GM21576 (cell line): Measurements from ENCODE around the gene SARM1.

Experiments
- ATAC-seq: cut with Tn5 transposase; IDR thresholded peaks from one replicate; pipeline ENCODE4 v1.9.1; 2021; ENCODE audit warnings: mild to moderate bottlenecking, moderate library complexity; ENCODE audit not compliant: unreplicated experiment

SARM1 gene

DNA sequence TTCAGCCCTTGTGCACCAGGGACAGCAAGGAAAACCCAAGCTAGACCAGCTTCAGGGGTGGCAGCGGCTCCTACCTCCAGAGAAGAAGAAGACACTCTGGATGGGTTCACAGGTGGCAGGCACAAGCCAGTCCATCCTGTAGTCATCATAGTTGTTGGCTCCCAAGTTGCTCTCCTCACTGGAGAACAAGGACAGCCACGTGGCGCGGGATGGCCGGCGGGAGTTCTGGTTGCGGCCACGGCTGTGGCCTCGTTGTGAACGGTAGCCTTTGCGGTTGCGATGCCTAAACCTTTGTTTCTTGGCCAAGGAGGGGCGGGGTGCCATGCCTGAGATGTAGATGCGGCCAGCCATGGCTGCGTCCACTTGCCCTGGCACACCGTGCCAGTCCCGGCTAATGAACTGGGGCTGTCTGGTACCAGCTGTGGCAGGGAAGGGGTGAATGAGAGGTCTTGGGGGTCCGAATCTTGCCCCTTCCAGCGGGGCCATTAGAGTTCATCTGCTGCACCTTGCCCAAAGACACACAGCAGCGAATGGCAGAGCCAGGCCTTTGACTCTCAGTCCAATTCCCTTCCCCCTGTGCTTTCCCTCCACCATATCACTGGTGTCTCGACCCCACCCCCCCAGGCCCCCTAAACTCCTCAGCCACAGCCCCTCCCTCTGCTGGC is 3.7 kb upstream of the SARM1 start:
- ATAC-seq: no peak

DNA sequence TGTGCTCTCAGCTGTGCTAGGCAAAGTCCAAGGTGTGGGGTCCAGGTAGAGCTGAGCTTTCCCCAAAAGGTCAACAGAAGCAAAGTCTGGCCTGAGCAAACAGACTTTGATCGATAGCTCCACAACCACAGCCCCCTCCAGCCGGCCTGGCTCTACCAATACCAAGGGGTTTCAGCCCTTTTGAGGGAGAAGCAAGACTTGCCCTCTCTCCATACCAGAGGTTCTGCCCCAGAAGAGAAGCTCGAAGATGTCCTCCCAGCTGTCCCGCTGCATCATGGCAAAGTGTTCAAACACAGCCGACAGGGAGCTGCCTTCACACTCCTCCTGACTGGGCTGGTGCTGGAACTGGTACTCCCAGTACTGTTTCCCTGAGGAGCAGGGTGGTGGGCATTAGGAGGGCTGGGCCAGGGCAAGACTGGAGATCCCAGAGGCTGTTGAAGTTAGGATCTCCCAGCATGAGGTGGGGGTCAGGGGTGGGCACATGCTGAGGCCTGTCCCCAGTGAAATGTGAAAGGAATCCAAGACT is 3.1 kb upstream of the SARM1 start:
- no peak for ATAC-seq

DNA sequence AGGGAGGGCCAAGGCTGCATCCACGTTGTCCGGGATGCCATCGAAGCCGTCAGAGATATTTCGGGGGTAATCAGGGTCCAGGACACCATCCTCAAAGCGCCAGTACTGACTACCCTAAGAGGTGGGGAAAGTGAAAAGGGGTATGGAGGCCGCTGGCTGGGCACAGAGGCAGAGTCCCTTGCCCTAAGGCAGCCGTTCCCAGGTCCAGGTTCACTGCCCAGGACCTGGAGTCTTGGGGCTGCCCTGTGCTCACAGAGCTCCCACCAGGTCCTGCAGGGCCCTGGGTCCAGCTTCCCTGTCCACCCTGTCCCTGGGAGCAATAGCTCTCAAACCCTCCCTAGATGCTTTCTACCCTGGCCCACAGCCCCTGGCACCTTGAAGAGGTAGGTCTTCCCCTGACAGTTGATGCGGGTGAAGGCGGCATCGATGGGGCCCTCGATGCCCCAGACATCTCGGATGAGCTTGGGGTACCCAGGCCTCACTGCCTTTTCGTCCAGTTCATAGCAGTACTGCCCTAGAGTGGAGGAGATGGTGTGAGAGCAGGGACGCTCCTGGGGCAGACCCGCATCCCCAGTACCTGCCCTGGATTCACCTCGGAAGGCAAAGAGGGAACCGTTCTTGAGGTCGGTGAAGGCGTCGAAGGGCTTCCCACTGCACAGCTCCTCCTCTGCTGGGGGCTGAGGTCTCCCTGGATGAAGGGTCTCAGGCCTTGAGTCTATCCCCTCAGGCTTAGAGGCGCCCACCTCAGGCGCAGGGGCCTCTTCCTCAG is 2.4 kb upstream of the SARM1 start:
- no peak for ATAC-seq

DNA sequence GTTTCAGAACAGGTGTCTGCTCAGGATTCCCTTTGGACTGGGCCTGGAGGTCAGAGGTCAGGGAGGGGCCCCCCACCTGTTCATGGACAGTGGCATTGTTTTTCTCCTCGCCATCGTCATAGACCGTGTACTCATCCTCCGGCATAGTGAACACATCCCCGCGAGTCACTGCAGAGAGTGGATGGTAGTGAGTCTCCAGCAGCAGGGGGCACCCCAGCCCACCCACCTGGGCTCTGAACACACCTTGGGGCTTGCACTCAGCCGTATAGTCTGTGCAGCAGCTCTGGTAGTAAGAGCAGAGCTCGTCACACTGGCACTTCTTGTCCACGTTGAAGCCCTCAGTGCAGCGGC is 1.8 kb upstream of the SARM1 start:
- no peak for ATAC-seq

DNA sequence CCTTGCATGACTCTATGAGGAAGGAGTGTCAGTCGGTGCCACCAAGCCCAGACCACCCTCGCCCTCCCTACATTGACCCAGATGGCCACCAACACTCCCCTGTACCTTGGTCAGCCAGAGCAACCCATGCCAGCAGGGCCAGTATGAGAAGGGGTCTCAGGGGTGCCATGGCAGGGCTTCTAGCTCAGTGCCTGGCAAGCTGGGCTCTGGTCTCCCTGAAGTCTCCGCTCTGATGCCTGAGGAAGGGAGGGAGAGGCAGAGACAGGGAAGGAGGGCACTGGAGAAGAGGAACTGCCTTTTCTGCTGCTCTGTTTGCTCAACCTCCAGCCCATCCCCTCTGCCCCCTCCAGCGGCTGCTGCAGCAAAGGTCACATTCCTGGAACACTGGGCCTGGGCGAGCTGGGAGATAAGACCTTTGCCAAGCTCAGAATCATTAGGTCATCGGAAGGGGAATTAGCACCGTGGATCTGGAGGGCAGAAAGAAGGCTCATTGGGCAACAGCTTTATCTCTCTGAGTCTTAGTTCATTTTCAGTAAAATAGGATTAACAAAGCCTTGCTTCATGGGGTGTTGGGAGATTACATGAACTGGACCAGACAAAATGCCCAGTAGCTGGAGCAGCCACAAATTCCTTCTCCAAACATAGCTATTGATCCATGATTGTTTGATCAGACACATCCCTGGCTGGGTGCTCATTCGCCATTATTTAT is 1.3 kb upstream of the SARM1 start, which contains the start of gene VTN:
Gene VTN (minus strand): TSS at position 273 of the 709 bp plus-strand sequence. CDS start 104 bp downstream, at position 169.
- ATAC-seq: no peak

DNA sequence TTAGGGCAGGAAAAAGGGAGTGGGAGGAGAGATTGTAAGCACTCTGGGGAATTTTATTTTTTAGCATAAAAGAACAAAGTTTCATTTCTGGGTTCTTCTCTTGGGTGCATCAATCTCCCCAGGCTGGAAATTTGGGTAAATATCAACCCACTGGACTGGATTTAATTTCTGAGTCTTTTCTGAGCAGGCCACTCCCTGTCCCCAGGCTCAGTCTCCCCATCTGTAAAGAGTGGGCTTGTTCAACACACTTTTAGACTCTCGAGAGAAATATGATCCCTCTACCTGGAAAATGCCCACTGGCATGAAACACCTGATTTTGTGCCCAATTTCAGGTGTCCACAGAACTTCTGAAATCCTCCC is 770 bp upstream of the SARM1 start:
- no peak for ATAC-seq

DNA sequence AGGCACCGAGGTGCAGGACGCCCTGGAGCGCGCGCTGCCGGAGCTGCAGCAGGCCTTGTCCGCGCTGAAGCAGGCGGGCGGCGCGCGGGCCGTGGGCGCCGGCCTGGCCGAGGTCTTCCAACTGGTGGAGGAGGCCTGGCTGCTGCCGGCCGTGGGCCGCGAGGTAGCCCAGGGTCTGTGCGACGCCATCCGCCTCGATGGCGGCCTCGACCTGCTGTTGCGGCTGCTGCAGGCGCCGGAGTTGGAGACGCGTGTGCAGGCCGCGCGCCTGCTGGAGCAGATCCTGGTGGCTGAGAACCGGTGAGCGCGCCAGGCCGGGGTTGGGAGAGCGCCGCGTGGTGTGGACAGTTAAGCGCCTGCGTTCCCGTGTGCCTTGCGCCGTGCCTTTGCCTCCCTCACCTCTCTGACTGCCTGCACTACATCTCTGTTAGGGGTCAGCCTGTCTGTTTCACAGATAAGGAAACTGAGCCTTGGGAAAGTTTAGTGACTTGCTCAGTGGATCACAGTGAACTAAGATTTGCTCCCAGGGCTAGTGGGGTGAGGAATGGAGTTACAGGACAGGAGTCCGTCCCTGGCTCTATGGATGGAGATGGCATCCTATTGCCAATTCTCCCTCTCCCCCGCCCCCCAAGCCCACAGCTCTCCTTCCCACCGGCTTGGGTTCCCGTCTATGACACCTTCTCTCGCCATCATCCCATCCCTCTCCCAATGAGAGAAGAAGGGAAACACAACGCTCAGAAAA is 880 bp downstream of the SARM1 start:
- no peak for ATAC-seq

DNA sequence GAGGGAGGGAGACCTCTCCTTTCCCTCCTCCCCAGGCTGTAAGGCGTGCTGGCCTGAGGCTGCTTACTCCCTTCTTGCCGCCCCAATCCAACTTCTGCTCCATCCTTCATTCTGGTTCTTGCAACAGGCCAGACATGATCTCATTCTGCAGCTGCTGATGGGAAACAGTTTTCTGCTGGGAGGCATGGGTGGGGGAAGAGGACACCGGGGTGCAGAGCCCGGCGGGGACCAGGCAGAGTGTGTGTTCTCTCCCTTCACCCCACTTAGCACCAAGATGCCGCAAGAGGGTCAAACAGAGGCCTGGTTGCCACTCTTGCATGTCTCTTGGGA is 1.4 kb downstream of the SARM1 start:
- no peak for ATAC-seq

DNA sequence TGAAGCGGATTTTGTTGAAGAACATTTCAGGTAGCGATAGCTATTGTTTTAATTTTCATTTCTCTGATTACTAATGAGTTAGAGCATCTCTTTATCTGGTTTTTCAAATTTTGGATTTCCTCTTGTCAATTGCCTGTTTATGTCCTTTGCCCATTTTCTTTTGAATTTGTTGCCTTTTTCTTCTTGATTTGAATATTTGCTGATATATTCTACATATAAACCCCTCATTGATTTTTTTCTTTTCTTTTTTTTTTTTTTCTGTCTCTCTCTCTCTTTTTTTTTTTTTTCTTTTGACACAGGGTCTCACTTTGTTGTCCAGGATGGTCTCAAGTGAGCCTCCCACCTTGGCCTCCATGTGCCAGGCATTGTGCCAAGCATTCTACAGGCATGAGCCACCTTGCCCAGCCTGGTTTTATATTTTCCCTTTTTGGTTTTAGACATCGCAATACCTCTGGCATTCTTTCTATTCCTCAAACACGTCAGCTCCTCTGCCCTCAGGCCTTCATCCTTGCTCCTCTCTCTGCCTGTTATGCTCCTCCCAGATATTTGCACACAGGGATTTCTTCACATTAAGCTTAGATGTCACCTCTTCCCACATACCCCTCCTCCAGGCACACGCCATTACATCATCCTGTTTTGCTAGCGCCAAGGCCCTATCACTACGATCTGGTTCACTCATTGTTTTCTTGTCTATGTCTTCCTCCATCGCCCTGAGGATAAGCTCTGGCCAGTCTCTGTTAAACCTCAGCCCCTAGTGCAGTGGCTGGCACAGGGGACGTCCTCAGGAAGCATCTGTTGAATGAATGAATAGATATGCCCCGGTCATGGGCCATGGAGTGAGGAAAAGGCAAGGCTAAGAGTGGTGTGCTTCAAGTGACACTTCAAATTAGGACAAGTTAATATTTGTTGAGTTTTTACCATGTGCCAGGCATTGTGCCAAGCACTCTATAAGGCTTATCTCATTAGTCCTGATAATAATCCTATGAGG is 8.6 kb downstream of the SARM1 start:
- ATAC-seq: no peak

DNA sequence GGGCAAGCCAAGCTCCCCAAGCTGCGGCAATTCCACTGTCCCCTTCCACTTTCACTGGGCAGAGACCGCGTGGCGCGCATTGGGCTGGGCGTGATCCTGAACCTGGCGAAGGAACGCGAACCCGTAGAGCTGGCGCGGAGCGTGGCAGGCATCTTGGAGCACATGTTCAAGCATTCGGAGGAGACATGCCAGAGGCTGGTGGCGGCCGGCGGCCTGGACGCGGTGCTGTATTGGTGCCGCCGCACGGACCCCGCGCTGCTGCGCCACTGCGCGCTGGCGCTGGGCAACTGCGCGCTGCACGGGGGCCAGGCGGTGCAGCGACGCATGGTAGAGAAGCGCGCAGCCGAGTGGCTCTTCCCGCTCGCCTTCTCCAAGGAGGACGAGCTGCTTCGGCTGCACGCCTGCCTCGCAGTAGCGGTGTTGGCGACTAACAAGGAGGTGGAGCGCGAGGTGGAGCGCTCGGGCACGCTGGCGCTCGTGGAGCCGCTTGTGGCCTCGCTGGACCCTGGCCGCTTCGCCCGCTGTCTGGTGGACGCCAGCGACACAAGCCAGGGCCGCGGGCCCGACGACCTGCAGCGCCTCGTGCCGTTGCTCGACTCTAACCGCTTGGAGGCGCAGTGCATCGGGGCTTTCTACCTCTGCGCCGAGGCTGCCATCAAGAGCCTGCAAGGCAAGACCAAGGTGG is 9.8 kb downstream of the SARM1 start:
- ATAC-seq: no peak

DNA sequence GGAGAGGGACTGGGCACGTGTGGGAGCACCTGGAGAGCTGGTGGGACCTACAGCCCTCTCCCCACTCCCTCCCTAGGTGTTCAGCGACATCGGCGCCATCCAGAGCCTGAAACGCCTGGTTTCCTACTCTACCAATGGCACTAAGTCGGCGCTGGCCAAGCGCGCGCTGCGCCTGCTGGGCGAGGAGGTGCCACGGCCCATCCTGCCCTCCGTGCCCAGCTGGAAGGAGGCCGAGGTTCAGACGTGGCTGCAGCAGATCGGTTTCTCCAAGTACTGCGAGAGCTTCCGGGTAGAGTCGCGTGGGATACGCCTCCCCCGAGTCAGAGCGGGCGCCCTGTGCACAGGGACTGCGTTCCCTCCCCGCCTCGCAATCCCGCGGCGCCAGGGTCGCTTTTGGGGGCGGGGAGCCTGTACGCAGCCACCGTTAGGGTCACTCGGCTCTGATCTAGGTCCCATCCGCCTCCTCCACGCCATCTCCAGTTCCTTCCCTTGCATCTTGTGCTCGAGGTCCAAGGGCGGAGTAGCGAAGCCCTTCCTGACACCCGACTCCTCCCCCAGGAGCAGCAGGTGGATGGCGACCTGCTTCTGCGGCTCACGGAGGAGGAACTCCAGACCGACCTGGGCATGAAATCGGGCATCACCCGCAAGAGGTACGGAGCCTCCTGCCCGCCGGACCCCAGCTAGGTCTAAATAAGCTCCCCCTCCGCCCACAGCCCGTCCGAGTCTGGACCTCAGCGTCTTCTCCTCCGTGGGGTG is 13.0 kb downstream of the SARM1 start:
- peak; percentile 60 for ATAC-seq

DNA sequence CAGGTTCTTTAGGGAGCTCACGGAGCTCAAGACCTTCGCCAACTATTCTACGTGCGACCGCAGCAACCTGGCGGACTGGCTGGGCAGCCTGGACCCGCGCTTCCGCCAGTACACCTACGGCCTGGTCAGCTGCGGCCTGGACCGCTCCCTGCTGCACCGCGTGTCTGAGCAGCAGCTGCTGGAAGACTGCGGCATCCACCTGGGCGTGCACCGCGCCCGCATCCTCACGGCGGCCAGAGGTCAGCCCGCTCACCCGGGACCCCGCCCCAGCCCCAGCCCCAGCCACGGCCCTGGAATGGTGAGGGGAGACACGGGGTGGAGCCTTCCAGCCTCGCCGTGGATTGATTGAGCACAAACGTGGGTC is 13.5 kb downstream of the SARM1 start:
- no peak for ATAC-seq

DNA sequence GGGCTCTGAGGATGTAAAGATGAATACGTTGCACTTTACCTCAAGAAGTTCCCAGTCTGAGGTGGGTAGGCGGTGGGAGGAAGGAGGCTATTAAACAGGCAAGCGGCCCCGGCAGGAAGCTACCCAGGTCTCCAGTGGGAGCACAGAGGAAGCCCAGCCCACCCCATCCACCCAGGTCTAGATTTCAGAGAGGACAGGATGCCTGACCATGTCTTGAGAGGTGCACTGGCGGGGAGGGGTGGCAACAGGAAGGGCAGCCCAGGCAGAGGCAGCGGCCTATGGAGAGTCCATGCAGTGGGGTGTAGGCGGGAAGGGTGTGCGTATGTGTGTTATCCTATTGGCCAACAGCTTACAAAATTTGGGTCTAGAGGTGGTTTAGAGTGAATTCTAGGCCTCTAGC is 13.9 kb downstream of the SARM1 start:
- no peak for ATAC-seq

DNA sequence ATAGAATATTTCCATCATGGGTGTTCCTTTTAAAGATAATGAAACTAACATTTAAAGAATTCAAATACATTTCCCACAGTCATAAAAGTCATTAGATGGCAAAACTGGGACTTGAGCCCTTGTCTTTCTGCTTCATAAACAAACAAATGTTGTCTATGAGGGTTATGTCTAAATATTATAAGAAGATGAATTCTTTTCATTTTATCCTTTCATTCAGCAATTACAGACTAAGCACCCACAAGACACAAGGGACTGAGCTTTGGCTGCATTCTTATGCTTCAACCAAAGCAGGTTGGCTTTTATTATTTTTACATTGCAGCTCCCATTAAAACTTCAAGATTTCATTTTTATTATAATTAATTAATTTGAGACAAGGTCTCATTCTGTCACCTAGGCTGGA is 14.9 kb downstream of the SARM1 start:
- no peak for ATAC-seq

DNA sequence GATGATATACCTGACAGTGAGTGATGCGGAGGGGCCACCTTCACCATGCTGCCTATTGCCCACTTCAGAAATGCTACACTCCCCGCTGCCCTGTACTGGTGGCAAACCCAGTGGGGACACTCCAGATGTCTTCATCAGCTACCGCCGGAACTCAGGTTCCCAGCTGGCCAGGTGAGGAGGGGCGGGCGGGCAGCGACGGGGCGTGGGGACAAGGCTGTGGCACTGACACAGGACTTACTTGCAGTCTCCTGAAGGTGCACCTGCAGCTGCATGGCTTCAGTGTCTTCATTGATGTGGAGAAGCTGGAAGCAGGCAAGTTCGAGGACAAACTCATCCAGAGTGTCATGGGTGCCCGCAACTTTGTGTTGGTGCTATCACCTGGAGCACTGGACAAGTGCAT is 16.6 kb downstream of the SARM1 start:
- no peak for ATAC-seq

DNA sequence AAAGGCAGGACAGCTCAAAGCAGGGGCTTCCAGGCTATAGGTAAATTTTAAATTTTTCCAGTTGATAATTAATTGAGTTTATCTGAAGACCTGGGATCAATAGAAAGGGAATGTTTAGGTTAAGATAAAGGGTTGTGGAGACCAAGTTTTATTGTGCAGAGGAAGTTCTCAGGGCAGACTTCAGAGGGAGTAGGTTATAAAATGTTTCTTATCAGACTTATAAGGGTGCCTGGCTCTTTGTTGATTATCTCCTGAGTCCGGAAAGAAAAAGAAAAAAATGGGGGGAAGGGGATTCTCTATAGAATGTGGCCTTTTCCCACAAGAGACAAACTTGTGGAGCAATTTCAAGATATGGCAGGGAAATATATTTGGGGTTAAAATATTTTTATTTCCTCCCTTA is 18.6 kb downstream of the SARM1 start:
- ATAC-seq: no peak

DNA sequence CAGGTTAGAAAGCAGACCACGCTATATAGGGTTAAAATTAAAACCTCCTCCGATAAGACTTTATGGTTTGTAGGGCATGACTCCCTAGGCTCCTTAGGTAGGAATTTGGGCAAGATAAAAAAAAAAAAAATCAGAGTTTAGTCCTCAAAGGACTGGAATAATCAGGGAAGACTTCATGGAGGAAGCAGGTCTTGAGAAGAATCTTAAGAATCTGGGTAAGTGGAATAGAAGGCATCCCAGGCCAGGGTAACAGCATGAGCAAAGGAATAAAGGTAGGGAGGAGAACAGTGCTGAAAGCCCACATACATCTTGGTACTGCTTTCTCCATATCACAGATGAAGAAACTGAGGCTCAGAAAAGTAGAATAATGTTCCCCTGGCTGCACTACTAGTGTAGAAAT is 19.1 kb downstream of the SARM1 start:
- ATAC-seq: no peak

DNA sequence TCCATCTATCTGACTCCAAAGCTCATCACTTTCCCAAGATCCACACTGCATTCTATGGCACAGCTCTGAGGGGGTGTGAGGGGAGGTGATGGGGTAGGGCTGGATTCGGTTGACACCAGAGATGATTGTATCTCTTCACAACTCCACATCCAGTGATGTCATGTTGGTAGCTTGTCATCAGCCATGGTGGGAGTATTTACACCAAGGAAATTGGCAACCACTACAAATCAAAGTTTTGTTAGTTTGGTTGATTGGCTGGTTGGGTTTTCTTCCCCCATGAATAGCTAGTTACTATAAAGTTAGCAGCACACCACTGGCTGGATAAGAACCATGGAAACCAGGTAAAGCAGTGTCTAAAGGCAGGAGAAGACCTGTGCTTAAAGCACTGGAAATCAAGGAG is 19.5 kb downstream of the SARM1 start:
- ATAC-seq: no peak

DNA sequence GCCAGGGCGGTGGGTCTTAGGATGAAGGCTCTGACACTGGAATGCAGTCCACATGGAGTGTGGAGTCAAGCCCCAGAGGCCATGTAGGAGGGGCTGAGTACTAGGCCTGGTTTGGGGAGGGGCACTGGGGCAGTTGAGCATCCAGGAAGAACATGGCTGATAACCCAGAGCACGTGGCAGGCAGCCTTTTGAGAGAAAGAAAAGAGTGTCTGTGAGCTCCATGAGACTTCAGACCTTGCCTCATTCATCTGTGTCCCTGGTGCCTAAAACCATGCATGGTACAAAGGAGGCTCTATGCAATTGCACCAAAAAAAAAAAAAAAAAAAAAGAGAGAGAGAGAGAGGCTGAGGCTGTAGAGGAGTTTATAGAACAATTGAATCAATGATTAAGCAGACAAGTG is 19.9 kb downstream of the SARM1 start:
- ATAC-seq: no peak
